Dedifferentiated amniotic fluid mesenchymal stem cell (primary cell): ENCODE measurements around the gene ELN.
"Not testable (repeated sequence)": the region's sequence is repeated elsewhere in the genome, so short reads cannot be mapped to it uniquely, and the experiment has no call there.

Source experiments
- DNase-seq: peaks from one replicate; pipeline ENCODE4 v3.0.0-alpha.2; 2016; ENCODE audit errors: extremely low spot score

Gene ELN

GRCh38 chr7:74027683-74028320 is at the start of gene ELN:
TSS of gene ELN (plus strand) at chr7:74028173. CDS start at chr7:74028188, 15 bp downstream.
- peak; percentile 16 for DNase-seq

GRCh38 chr7:73978661-73979563 is 49.1 kb upstream of the ELN start:
- no peak for DNase-seq

GRCh38 chr7:73979656-73980055 is 48.3 kb upstream of the ELN start:
- not testable (repeated sequence) for DNase-seq

- DNase-seq: no peak
Measured at GRCh38 chr7:73980206-73980605, 47.8 kb upstream of the ELN start.

GRCh38 chr7:73981933-73982332 is 46.0 kb upstream of the ELN start:
- DNase-seq: no peak

- no peak for DNase-seq
Measured at GRCh38 chr7:73983437-73984164, 44.4 kb upstream of the ELN start.

- no peak for DNase-seq
Measured at GRCh38 chr7:73984481-73985205, 43.3 kb upstream of the ELN start.

- DNase-seq: no peak
Measured at GRCh38 chr7:73985737-73986141, 42.2 kb upstream of the ELN start.

GRCh38 chr7:73986158-73986631 is 41.8 kb upstream of the ELN start:
- no peak for DNase-seq

GRCh38 chr7:73987298-73987697 is 40.7 kb upstream of the ELN start:
- DNase-seq: no peak

GRCh38 chr7:73988197-73988596 is 39.8 kb upstream of the ELN start:
- DNase-seq: no peak

- no peak for DNase-seq
Measured at GRCh38 chr7:73991522-73992100, 36.4 kb upstream of the ELN start.

- DNase-seq: peak; percentile 20
Measured at GRCh38 chr7:73992101-73992562, 35.8 kb upstream of the ELN start.

GRCh38 chr7:73994023-73994422 is 34.0 kb upstream of the ELN start:
- DNase-seq: no peak

GRCh38 chr7:73994761-73995160 is 33.2 kb upstream of the ELN start:
- DNase-seq: no peak

- peak; percentile 57 for DNase-seq
Measured at GRCh38 chr7:73995330-73995729, 32.6 kb upstream of the ELN start.

GRCh38 chr7:73995821-73996511 is 32.0 kb upstream of the ELN start:
- DNase-seq: no peak

GRCh38 chr7:73997056-73997455 is 30.9 kb upstream of the ELN start:
- no peak for DNase-seq

GRCh38 chr7:73999664-74000435 is 28.1 kb upstream of the ELN start:
- DNase-seq: peak; percentile 92
